HG03460 (cell line): ENCODE results near the gene SACS.
"Not testable (repeated sequence)": the region's sequence is repeated elsewhere in the genome, so short reads cannot be mapped to it uniquely, and the experiment has no call there.

Experiments
- ATAC-seq: cut with Tn5 transposase; IDR thresholded peaks from one replicate; pipeline ENCODE4 v1.9.1; 2021; ENCODE audit not compliant: unreplicated experiment

The SACS gene

GRCh38 chr13:23314837-23315236, 118.7 kb downstream of the SACS start:
- not testable (repeated sequence) for ATAC-seq

- no peak for ATAC-seq
Observed at GRCh38 chr13:23292586-23292985, 140.9 kb downstream of the SACS start.

GRCh38 chr13:23289917-23290357, 143.6 kb downstream of the SACS start:
- ATAC-seq = no peak

GRCh38 chr13:23288995-23289394, 144.5 kb downstream of the SACS start:
- ATAC-seq = no peak

- no peak for ATAC-seq
Observed at GRCh38 chr13:23288564-23288963, 144.9 kb downstream of the SACS start.

GRCh38 chr13:23279321-23279720, 154.2 kb downstream of the SACS start:
- no peak for ATAC-seq
